ENCODE data around the gene REC8.

Gene REC8

GRCh38 chr14:24127673-24128072 lies 44.2 kb upstream of the REC8 start:
- ATAC-seq: no peak
- no peak for TF ChIP-seq ZNF565 (CRISPR knock-in tag; conservative IDR thresholded peaks at IDR 0.05; ENCODE audit: low read depth)
- no peak for TF ChIP-seq TOX (CRISPR knock-in tag; IDR thresholded peaks at IDR 0.05; ENCODE audit: borderline replicate concordance)
- TF ChIP-seq PPARA (CRISPR knock-in tag; IDR thresholded peaks at IDR 0.05; ENCODE audit: borderline replicate concordance): no peak
- no peak for TF ChIP-seq RARB (CRISPR knock-in tag; IDR thresholded peaks at IDR 0.05)
- no peak for TF ChIP-seq ARNTL (CRISPR knock-in tag; IDR thresholded peaks at IDR 0.05; ENCODE audit: borderline replicate concordance, low read depth)
- no peak for TF ChIP-seq BACH2 (CRISPR knock-in tag; IDR thresholded peaks at IDR 0.05; ENCODE audit: borderline replicate concordance)
- TF ChIP-seq TSHZ2 (CRISPR knock-in tag; IDR thresholded peaks at IDR 0.05): no peak
- no peak for TF ChIP-seq ISL1 (CRISPR knock-in tag; IDR thresholded peaks at IDR 0.05)
- no peak for TF ChIP-seq ZFP30 (CRISPR knock-in tag; IDR thresholded peaks at IDR 0.05)
- TF ChIP-seq ESRRG (CRISPR knock-in tag; IDR thresholded peaks at IDR 0.05): no peak
- no peak for TF ChIP-seq CREB5 (CRISPR knock-in tag; IDR thresholded peaks at IDR 0.05; ENCODE audit: low read depth)
- TF ChIP-seq CSRNP3 (CRISPR knock-in tag; IDR thresholded peaks at IDR 0.05): no peak
- no peak for TF ChIP-seq ZNF70 (CRISPR knock-in tag; IDR thresholded peaks at IDR 0.05)
- TF ChIP-seq ZC3H10 (CRISPR knock-in tag; IDR thresholded peaks at IDR 0.05): no peak
- TF ChIP-seq ZFP3 (CRISPR knock-in tag; IDR thresholded peaks at IDR 0.05): no peak
- TF ChIP-seq GLIS3 (CRISPR knock-in tag; IDR thresholded peaks at IDR 0.05): no peak
- TF ChIP-seq OSR1 (CRISPR knock-in tag; IDR thresholded peaks at IDR 0.05): no peak
- no peak for TF ChIP-seq POU6F1 (CRISPR knock-in tag; IDR thresholded peaks at IDR 0.05; ENCODE audit: borderline replicate concordance, low read depth)
- no peak for TF ChIP-seq PATZ1 (CRISPR knock-in tag; IDR thresholded peaks at IDR 0.05; ENCODE audit: borderline replicate concordance)

GRCh38 chr14:24129410-24129998 lies 42.4 kb upstream of the REC8 start:
- no peak for TF ChIP-seq GLIS3 (CRISPR knock-in tag; IDR thresholded peaks at IDR 0.05)
- TF ChIP-seq ZNF70 (CRISPR knock-in tag; IDR thresholded peaks at IDR 0.05): no peak
- TF ChIP-seq POU6F1 (CRISPR knock-in tag; IDR thresholded peaks at IDR 0.05; ENCODE audit: borderline replicate concordance, low read depth): no peak
- no peak for TF ChIP-seq OSR1 (CRISPR knock-in tag; IDR thresholded peaks at IDR 0.05)
- no peak for TF ChIP-seq ZNF8 (CRISPR knock-in tag; IDR thresholded peaks at IDR 0.05)
- no peak for TF ChIP-seq SNAI2 (CRISPR knock-in tag; IDR thresholded peaks at IDR 0.05)
- TF ChIP-seq PPARA (CRISPR knock-in tag; IDR thresholded peaks at IDR 0.05; ENCODE audit: borderline replicate concordance): no peak
- TF ChIP-seq ISL1 (CRISPR knock-in tag; IDR thresholded peaks at IDR 0.05): no peak
- TF ChIP-seq TCF4 (CRISPR knock-in tag; IDR thresholded peaks at IDR 0.05; ENCODE audit: borderline replicate concordance): no peak
- TF ChIP-seq TOX (CRISPR knock-in tag; IDR thresholded peaks at IDR 0.05; ENCODE audit: borderline replicate concordance): no peak
- TF ChIP-seq ZNF565 (CRISPR knock-in tag; conservative IDR thresholded peaks at IDR 0.05; ENCODE audit: low read depth): no peak
- no peak for TF ChIP-seq BACH2 (CRISPR knock-in tag; IDR thresholded peaks at IDR 0.05; ENCODE audit: borderline replicate concordance)
- TF ChIP-seq CREB5 (CRISPR knock-in tag; IDR thresholded peaks at IDR 0.05; ENCODE audit: low read depth): no peak
- no peak for TF ChIP-seq ZFP30 (CRISPR knock-in tag; IDR thresholded peaks at IDR 0.05)
- TF ChIP-seq CSDC2 (CRISPR knock-in tag; IDR thresholded peaks at IDR 0.05): no peak
- no peak for TF ChIP-seq CSRNP3 (CRISPR knock-in tag; IDR thresholded peaks at IDR 0.05)
- no peak for TF ChIP-seq ZFP3 (CRISPR knock-in tag; IDR thresholded peaks at IDR 0.05)
- ATAC-seq: no peak
